HepG2 (cell line): ENCODE results near the gene ARHGEF1. TPM values are rescaled to one million over a fixed set of nuclear protein-coding genes. Genes with fewer than 3 reads are reported as not detected.

ENCODE experiments used
- ARHGAP35 ChIP-seq: sonication (generic); formaldehyde crosslinking; IDR thresholded peaks from 2 replicates; pipeline ENCODE4 v1.9.0; 2022; ENCODE audit warnings: mild to moderate bottlenecking, inconsistent platforms, moderate library complexity, missing genetic modification reagents, borderline replicate concordance
- CEBPG ChIP-seq: IDR thresholded peaks from 2 replicates; pipeline ENCODE4 v1.6.1; 2016
- ERF ChIP-seq: IDR thresholded peaks from 2 replicates; pipeline ENCODE4 v1.6.1; 2018; ENCODE audit warnings: missing biosample characterization, missing genetic modification reagents
- FOXK2 ChIP-seq: fragments of 450-650 bp; IDR thresholded peaks from 2 replicates; pipeline ENCODE4 v1.6.1; 2016
- GABPA ChIP-seq, 2 experiments: IDR thresholded peaks; 2 replicates each; pipeline ENCODE4 v1.6.1; 2011 to 2016; ENCODE audit warnings: low read depth in 2 of 2, low read length in 1 of 2, missing biosample characterization in 1 of 2, missing genetic modification characterization in 1 of 2
- HDAC2 ChIP-seq: sonication (generic); formaldehyde crosslinking; IDR thresholded peaks from 2 replicates; pipeline ENCODE4 v1.4.0; 2020; ENCODE audit warnings: missing genetic modification reagents
- KLF16 ChIP-seq, 2 experiments: sonication (generic) in 1 of 2; formaldehyde crosslinking in 1 of 2; IDR thresholded peaks; 2 replicates each; pipeline versions ENCODE4 v1.6.1 to v1.8.0; 2016 to 2023; ENCODE audit warnings: missing genetic modification reagents in 2 of 2, missing compliant biosample characterization in 1 of 2
- PHF21A ChIP-seq: sonication (generic); formaldehyde crosslinking; IDR thresholded peaks from 2 replicates; pipeline ENCODE4 v1.5.0; 2020; ENCODE audit warnings: mild to moderate bottlenecking, missing genetic modification reagents
- PHF8 ChIP-seq: sonication (generic); formaldehyde crosslinking; IDR thresholded peaks from 2 replicates; pipeline ENCODE4 v1.5.0; 2020; ENCODE audit warnings: missing genetic modification reagents
- PPARG ChIP-seq: conservative IDR thresholded peaks from 2 replicates; pipeline ENCODE4 v1.6.1; 2016; ENCODE audit warnings: missing biosample characterization, missing genetic modification reagents
- REXO4 ChIP-seq: sonication (generic); formaldehyde crosslinking; IDR thresholded peaks from 2 replicates; pipeline ENCODE4 v1.8.0; 2022; ENCODE audit warnings: missing genetic modification reagents, mild to moderate bottlenecking, borderline replicate concordance
- SOX5 ChIP-seq: IDR thresholded peaks from 2 replicates; pipeline ENCODE4 v1.6.1; 2016; ENCODE audit warnings: borderline replicate concordance
- TBX2 ChIP-seq: sonication (generic); formaldehyde crosslinking; IDR thresholded peaks from 2 replicates; pipeline ENCODE4 v1.5.0; 2020; ENCODE audit warnings: missing genetic modification reagents, mild to moderate bottlenecking, borderline replicate concordance
- ZNF572 ChIP-seq: sonication (generic); formaldehyde crosslinking; IDR thresholded peaks from 2 replicates; pipeline ENCODE4 v1.5.1; 2020; ENCODE audit warnings: mild to moderate bottlenecking, missing genetic modification reagents
- ZNF615 ChIP-seq: sonication (generic); formaldehyde crosslinking; IDR thresholded peaks from 2 replicates; pipeline ENCODE4 v1.5.0; 2020; ENCODE audit warnings: mild to moderate bottlenecking, missing genetic modification reagents, borderline replicate concordance
- ZNF749 ChIP-seq: sonication (generic); formaldehyde crosslinking; IDR thresholded peaks from 2 replicates; pipeline ENCODE4 v1.8.0; 2022; ENCODE audit warnings: mild to moderate bottlenecking, missing genetic modification reagents, moderate library complexity, borderline replicate concordance
- polyA plus RNA-seq, 8 experiments: library from polyadenylated mRNA; depleted of rRNA in 3 of 8; stranded (reverse) in 7 of 8; unstranded in 1 of 8; fragments of >200 nt; fragmentation: Illumina TruSeq in 4 of 8; extraction: Trizol in 4 of 8; gene quantifications; 2 replicates each; pipeline versions ENCODE4 v1.2.1 to v1.2.3, GENCODE V29; 2011 to 2016; ENCODE audit warnings: low read depth in 4 of 8, missing spikeins in 1 of 8, mixed read lengths in 1 of 8; ENCODE audit not compliant: insufficient read depth in 1 of 8
- total RNA-seq, 5 experiments: library from RNA; depleted of rRNA; stranded (reverse); fragments of >200 nt; fragmentation: Illumina TruSeq; extraction: Trizol; gene quantifications; 2 replicates each; pipeline ENCODE4 v1.2.3, GENCODE V29; 2016; ENCODE audit warnings: low read depth in 1 of 5
- TF ChIP-seq, protein P1 (sequence below): sonication (generic); formaldehyde crosslinking; IDR thresholded peaks from 2 replicates; pipeline ENCODE4 v1.4.0; 2020; ENCODE audit warnings: mild to moderate bottlenecking, missing genetic modification reagents, borderline replicate concordance
- TF ChIP-seq, protein P2 (sequence below): sonication (generic); formaldehyde crosslinking; IDR thresholded peaks from 2 replicates; pipeline ENCODE4; 2020; ENCODE audit warnings: missing genetic modification reagents, mild to moderate bottlenecking, borderline replicate concordance
- TF ChIP-seq, protein P3 (sequence below): IDR thresholded peaks from 2 replicates; pipeline ENCODE4 v1.6.1; 2016
- TF ChIP-seq, protein P4 (sequence below): IDR thresholded peaks from 2 replicates; pipeline ENCODE4 v1.6.1; 2018; ENCODE audit warnings: missing genetic modification reagents, mild to moderate bottlenecking, missing compliant biosample characterization

Gene ARHGEF1
- total and polyA plus RNA-seq, 2 of the 13 experiments (the other 11 are each of a cell fraction or from before 2014, with no cell fraction given), result 33.7 to 34.7 TPM

DNA sequence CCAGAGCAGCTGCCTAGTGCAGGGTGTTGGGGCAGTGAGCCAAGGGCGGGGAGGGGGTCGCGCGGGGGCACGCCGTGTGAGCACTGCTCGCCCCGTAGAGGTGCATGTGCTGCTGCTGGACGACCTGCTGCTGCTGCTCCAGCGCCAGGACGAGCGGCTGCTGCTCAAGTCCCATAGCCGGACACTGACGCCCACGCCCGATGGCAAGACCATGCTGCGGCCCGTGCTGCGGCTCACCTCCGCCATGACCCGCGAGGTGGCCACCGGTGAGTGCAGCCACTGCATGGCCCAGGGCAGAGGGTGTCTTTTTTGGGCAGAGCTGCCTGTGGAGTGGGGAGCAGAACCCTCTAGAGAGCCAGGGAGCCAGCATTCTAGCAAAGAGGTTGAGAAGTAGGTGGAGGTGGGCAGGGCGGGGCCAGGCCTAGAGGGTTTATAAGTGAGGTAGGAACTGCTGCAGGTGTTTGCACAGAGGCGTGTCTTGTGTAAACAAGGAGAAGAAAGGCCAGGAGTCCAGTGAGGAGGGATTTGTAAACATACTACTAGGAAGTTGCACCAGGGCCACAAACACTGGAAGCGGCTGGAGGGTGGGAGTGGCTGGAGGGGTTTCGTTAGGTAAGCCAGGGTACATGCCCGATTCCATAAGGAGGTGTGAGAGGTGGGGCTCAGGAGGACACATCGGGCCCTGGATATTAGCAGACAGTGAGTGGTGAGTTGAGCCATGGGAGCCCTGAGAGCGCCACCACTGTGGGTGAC is 21.3 kb downstream of the ARHGEF1 start (continued):
- TF ChIP-seq ZNF615 (CRISPR knock-in tag) (no peak), ARHGAP35 (CRISPR knock-in tag) (no peak), KLF16 (CRISPR knock-in tag; IDR thresholded peaks at IDR 0.05) (peak in 1 of 2 experiments; percentile 78; a peak in 2 of 4 replicates), ERF (CRISPR knock-in tag) (peak; percentile 85), CEBPG (CRISPR knock-in tag) (peak; percentile 70), HDAC2 (CRISPR knock-in tag) (peak; percentile 83), REXO4 (no peak), ZNF572 (CRISPR knock-in tag) (no peak), GABPA (IDR thresholded peaks at IDR 0.05; ENCODE audit: low read depth, low read length) (no peak), GABPA (CRISPR knock-in tag; IDR thresholded peaks at IDR 0.05; ENCODE audit: low read depth) (peak; percentile 66), PPARG (0 out of 2 replicates have a peak, but pooled peaks have one; percentile 35), ZNF749 (CRISPR knock-in tag) (no peak), TBX2 (CRISPR knock-in tag) (peak; percentile 91), PHF8 (CRISPR knock-in tag) (no peak), FOXK2 (peak; percentile 56; the same call in 1 of the 2 replicates), SOX5 (CRISPR knock-in tag) (peak; percentile 83), PHF21A (CRISPR knock-in tag) (peak; percentile 82)
- TF ChIP-seq, protein P1, sequence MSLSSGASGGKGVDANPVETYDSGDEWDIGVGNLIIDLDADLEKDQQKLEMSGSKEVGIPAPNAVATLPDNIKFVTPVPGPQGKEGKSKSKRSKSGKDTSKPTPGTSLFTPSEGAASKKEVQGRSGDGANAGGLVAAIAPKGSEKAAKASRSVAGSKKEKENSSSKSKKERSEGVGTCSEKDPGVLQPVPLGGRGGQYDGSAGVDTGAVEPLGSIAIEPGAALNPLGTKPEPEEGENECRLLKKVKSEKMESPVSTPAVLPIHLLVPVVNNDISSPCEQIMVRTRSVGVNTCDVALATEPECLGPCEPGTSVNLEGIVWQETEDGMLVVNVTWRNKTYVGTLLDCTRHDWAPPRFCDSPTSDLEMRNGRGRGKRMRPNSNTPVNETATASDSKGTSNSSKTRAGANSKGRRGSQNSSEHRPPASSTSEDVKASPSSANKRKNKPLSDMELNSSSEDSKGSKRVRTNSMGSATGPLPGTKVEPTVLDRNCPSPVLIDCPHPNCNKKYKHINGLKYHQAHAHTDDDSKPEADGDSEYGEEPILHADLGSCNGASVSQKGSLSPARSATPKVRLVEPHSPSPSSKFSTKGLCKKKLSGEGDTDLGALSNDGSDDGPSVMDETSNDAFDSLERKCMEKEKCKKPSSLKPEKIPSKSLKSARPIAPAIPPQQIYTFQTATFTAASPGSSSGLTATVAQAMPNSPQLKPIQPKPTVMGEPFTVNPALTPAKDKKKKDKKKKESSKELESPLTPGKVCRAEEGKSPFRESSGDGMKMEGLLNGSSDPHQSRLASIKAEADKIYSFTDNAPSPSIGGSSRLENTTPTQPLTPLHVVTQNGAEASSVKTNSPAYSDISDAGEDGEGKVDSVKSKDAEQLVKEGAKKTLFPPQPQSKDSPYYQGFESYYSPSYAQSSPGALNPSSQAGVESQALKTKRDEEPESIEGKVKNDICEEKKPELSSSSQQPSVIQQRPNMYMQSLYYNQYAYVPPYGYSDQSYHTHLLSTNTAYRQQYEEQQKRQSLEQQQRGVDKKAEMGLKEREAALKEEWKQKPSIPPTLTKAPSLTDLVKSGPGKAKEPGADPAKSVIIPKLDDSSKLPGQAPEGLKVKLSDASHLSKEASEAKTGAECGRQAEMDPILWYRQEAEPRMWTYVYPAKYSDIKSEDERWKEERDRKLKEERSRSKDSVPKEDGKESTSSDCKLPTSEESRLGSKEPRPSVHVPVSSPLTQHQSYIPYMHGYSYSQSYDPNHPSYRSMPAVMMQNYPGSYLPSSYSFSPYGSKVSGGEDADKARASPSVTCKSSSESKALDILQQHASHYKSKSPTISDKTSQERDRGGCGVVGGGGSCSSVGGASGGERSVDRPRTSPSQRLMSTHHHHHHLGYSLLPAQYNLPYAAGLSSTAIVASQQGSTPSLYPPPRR, result peak; percentile 84; the same call in 1 of the 2 replicates
- TF ChIP-seq, protein P2, sequence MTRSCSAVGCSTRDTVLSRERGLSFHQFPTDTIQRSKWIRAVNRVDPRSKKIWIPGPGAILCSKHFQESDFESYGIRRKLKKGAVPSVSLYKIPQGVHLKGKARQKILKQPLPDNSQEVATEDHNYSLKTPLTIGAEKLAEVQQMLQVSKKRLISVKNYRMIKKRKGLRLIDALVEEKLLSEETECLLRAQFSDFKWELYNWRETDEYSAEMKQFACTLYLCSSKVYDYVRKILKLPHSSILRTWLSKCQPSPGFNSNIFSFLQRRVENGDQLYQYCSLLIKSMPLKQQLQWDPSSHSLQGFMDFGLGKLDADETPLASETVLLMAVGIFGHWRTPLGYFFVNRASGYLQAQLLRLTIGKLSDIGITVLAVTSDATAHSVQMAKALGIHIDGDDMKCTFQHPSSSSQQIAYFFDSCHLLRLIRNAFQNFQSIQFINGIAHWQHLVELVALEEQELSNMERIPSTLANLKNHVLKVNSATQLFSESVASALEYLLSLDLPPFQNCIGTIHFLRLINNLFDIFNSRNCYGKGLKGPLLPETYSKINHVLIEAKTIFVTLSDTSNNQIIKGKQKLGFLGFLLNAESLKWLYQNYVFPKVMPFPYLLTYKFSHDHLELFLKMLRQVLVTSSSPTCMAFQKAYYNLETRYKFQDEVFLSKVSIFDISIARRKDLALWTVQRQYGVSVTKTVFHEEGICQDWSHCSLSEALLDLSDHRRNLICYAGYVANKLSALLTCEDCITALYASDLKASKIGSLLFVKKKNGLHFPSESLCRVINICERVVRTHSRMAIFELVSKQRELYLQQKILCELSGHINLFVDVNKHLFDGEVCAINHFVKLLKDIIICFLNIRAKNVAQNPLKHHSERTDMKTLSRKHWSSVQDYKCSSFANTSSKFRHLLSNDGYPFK, result 0 out of 2 replicates have a peak, but pooled peaks have one; percentile 24
- TF ChIP-seq, protein P3, sequence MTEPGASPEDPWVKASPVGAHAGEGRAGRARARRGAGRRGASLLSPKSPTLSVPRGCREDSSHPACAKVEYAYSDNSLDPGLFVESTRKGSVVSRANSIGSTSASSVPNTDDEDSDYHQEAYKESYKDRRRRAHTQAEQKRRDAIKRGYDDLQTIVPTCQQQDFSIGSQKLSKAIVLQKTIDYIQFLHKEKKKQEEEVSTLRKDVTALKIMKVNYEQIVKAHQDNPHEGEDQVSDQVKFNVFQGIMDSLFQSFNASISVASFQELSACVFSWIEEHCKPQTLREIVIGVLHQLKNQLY (CRISPR knock-in tag), result 0 out of 2 replicates have a peak, but pooled peaks have one; percentile 57
- TF ChIP-seq, protein P4, sequence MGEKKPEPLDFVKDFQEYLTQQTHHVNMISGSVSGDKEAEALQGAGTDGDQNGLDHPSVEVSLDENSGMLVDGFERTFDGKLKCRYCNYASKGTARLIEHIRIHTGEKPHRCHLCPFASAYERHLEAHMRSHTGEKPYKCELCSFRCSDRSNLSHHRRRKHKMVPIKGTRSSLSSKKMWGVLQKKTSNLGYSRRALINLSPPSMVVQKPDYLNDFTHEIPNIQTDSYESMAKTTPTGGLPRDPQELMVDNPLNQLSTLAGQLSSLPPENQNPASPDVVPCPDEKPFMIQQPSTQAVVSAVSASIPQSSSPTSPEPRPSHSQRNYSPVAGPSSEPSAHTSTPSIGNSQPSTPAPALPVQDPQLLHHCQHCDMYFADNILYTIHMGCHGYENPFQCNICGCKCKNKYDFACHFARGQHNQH (CRISPR knock-in tag), result peak; percentile 64; the same call in 1 of the 2 replicates
